ENCODE data around the gene NEK8. TPM values are rescaled to one million over a fixed set of nuclear protein-coding genes. Genes with fewer than 3 reads are reported as not detected.

The NEK8 gene
- total RNA-seq = 1.1 and 2.4 TPM in 2 replicates

GRCh38 chr17:28728364-28729200 is at the start of gene NEK8:
Gene NEK8, plus strand, starts transcription at chr17:28728788. Its CDS starts 26 bp downstream, at chr17:28728814.

GRCh38 chr17:28711723-28712031 is 16.9 kb upstream of the NEK8 start, which contains the start of gene PROCA1:
Gene PROCA1, minus strand, starts transcription at chr17:28711888. Its CDS starts 228 bp downstream, at chr17:28711660.

GRCh38 chr17:28717578-28718332 is 10.8 kb upstream of the NEK8 start, which contains the start of gene RAB34:
Gene RAB34, minus strand, starts transcription at chr17:28717868. Its CDS starts 602 bp downstream, at chr17:28717266.

GRCh38 chr17:28726226-28726626 is 2.4 kb upstream of the NEK8 start, which contains the start of gene TLCD1:
Gene TLCD1, minus strand, starts transcription at chr17:28726233. Its CDS starts 136 bp downstream, at chr17:28726097.

GRCh38 chr17:28743243-28744103 is 14.9 kb downstream of the NEK8 start, which contains the start of gene TRAF4:
Gene TRAF4, plus strand, starts transcription at chr17:28744011. Its CDS starts 102 bp downstream, at chr17:28744113.

Other genes starting within 250 kb of the NEK8 start
- not detected in 2 replicates for gene FOXN1, start 222.4 kb upstream of the NEK8 start, total RNA-seq
- 17.1 and 20.6 TPM in 2 replicates for gene UNC119, start 176.2 kb upstream of the NEK8 start, total RNA-seq
- gene PIGS, start 157.3 kb upstream of the NEK8 start, total RNA-seq = 36.9 and 56.0 TPM in 2 replicates
- 13.5 and 37.7 TPM in 2 replicates for gene ALDOC, start 151.9 kb upstream of the NEK8 start, total RNA-seq
- gene SPAG5, start 129.8 kb upstream of the NEK8 start, total RNA-seq = 14.8 and 35.4 TPM in 2 replicates
- gene RSKR, start 114.6 kb upstream of the NEK8 start, total RNA-seq = 4.3 and 5.6 TPM in 2 replicates
- 193 and 195 TPM in 2 replicates for gene BLTP2, start 83.6 kb upstream of the NEK8 start, total RNA-seq
- 67.7 and 70.2 TPM in 2 replicates for gene SDF2, start 66.9 kb upstream of the NEK8 start, total RNA-seq
- 43.0 and 53.9 TPM in 2 replicates for gene SUPT6H, start 66.6 kb upstream of the NEK8 start, total RNA-seq
- 0.81 and 0.94 TPM in 2 replicates for gene PROCA1, start 16.9 kb upstream of the NEK8 start, total RNA-seq
- 47.1 and 74.8 TPM in 2 replicates for gene RAB34, start 10.9 kb upstream of the NEK8 start, total RNA-seq
- 1,119 and 1,150 TPM in 2 replicates for gene RPL23A, start 8.8 kb upstream of the NEK8 start, total RNA-seq
- 1.3 and 1.7 TPM in 2 replicates for gene TLCD1, start 2.6 kb upstream of the NEK8 start, total RNA-seq
- 35.3 and 40.6 TPM in 2 replicates for gene TRAF4, start 15.2 kb downstream of the NEK8 start, total RNA-seq
- 3.2 and 6.3 TPM in 2 replicates for gene FAM222B, start 114.0 kb downstream of the NEK8 start, total RNA-seq
- 21.7 and 23.3 TPM in 2 replicates for gene ERAL1, start 126.2 kb downstream of the NEK8 start, total RNA-seq
- gene FLOT2, start 168.9 kb downstream of the NEK8 start, total RNA-seq = 59.1 and 62.1 TPM in 2 replicates
- gene DHRS13, start 174.3 kb downstream of the NEK8 start, total RNA-seq = 3.1 and 5.2 TPM in 2 replicates
- 8.8 and 16.3 TPM in 2 replicates for gene PHF12, start 222.7 kb downstream of the NEK8 start, total RNA-seq

All from endothelial cell of coronary artery (primary cell).